HG03103 (cell line): Measurements from ENCODE around the gene TRAF3.

Experiments used
- ATAC-seq: cut with Tn5 transposase; IDR thresholded peaks from one replicate; pipeline ENCODE4 v1.9.1; 2021; ENCODE audit warnings: low read depth; ENCODE audit not compliant: unreplicated experiment

Gene TRAF3

DNA sequence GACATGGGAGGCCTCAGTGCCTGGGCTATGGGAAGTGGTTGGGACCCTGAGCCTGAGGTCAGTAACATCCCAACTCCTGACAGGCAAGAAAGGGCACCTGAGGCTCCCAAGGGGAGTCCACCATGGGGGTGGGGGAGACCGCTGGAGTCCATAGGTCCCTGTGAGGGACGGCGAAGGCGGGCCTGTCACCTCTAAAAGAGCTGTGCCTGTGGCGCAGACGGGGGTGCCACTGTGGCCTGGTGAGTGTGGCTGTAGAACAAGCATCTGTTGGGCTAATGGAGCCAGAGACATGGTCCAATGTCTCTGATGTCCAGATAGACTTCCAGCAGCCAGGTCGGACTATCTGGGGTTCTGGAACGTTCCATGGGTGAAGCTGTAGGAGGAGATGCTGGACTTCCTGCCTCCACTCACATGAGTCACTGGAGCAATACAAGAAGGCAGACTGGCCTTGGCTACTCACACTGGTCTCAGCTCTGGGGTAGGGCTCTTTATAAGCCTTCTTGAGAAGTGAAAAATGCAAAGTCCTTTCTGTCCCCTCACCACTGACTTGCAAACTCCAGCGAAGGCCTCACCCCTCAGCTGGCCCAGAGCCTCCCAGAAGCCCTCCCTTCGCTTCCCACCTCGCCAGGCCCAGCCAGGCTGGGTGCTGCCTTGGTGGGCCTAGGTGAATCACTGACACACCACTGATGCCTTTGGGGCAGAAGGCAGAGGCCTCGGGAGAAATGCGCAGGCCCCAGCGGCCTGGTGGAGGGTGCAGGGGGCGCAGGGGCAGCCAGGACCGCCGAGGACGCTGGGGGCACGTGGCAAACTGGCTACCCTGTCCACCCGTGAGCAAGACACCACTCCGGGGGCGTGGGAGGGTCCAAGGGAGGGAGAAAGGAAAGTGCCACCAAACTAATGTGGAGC lies 1.1 kb upstream of the TRAF3 start:
- ATAC-seq, result no peak

DNA sequence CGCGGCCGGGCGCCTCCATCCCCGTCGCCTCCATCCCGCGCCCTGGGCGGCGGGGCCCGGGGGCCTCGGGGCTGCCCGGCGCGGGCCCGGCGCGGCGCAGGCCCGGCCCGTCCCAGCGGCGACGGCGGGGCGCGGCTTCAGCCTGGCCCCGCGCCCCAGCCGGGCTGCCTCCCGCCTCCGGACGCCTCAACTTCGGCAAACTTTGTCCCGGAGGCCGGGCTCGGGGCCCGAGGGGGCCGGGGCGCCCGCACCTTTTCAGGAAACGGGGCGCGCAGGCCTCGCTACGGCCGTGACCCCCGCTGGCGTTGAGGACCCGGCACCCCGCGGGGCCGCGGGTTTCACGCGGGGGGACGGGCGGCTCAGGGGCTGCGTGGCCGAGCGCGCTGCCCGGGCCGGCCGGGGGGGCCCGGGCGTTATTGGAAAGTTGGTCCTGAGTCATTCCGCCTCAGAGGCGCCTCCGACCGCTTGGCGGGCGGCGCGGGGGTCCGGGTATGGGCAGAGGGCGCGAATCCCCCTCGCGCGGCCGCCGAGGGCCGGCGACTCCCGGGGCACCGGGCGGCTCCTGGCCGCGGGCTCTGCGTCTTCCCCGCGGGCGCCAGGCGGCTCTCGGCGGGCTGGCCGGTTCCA lies 575 bp downstream of the TRAF3 start:
- peak; percentile 15 for ATAC-seq

DNA sequence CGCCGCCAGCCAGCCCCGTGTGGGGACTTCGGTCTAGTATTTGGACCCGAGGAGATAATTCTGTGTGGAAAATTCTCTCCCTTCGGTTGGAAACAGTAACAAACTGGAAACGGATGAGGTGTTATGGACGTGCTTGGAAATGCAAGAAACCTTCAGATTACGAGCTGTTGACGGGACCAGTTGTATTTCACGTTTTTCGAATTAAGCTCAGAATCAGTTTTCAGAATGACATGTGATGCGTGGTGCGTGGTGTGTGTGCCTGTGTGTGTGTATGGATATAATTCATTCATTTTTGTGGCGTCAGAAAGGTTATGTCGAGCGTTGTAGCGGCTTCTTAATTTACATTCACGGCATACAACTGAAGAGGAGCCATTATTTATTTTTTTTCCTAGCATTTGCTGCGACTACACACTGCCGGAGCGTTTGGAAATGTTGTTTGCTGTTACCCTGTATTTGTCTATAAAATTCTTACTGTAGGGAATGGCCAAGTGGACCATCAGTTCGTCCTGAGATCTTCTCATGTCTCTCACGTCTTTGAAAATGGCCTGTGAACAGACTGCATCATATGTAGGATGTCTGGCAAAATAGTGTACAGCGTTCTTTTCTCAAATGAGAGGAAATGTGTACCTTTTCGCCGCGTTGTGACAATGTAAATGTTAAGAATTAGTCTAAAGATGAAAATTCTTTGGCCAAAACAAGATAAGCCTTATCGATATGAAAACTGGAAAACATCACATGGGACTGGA lies 1.3 kb downstream of the TRAF3 start:
- no peak for ATAC-seq

DNA sequence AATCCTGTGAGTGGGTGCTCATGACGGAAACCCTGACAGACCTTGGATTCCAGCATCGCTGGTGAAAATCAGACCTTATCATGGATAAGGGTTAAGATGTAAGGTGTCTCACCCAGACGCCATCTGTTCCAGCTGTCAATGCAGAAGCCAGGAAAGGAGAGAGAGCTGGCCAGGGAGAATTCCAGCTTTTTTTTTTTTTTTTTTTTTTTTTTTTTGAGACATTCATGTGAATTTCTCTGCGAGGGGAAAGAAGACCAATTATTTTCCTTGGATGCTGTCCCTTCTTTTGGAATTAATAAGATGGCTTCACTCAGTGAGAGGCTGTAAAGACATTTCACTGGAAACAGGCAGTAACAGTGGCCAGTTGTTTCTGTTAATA lies 1.8 kb downstream of the TRAF3 start:
- ATAC-seq, result no peak

DNA sequence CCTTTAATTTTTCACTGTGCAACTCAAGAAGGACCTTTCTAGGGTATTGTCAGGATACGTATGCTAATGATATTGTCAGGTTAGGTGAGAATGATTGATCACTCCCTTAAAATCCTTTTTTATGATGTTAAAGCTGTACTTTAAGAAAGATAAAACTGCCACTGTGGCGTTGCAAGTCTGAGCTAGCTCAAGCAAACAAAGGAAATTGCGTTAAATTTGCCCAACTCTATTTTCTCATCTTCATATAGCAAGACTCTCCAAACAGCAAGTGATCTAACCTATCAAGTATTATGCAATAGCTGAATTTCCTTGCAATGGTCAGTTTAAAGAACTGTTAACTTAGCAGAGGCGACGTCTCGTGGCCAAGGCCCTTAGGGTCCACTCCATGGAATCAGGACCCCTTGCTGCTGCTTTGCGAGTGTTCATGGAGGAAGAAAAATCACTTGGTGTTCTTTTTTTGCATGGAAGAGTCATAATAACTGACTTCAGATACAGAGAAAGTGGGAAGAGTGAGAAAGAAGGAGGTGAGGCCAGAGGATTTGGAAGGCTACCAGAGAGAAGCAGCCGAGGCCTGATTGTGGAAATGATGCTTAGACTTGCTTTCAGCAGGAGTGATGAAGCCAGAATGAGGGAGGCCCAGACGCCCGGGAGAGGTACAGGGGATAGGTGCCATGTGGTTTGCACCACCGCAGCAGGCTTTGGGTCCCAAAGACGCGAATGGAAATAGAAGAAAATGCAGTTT lies 2.5 kb downstream of the TRAF3 start:
- ATAC-seq, result no peak

DNA sequence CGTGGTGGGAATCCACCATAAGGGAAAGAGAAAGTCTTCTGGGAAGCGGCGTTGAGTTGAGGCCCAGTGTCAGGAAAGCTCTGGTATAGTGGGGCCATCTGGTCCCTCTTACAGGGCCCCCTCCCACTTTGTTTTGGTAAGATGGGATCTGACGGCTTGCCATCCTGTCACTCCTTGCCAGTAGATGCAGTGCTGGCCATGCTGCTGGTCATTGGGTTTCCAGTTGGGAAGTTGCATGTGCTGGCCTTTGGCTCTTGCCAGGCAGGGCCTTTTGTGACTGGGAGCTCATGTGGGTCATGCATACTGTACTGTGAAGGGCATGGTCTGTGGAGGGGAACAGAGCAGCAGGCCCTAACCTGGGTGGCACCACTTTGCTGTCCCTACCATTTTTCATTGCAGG lies 3.8 kb downstream of the TRAF3 start:
- ATAC-seq, result no peak

DNA sequence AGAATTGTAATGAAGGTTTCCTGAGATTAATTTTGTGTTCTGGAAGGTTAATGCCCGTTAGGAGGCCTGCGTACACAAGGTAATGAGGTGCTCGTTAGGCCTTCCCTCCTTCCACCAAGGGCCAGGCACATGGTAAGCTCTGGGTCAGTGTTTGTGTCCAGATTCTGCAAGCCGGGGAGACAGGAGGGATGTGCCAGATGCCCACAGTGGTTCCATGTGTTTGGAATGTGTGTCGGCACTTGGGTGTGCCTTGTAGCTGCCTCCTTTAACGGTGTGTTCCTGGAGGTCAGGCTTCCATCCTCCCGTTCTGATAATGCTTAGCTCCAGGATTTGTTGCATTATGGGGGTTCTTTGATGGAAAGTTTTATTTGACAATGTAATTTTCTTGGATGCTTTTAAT lies 5.7 kb downstream of the TRAF3 start:
- no peak for ATAC-seq

DNA sequence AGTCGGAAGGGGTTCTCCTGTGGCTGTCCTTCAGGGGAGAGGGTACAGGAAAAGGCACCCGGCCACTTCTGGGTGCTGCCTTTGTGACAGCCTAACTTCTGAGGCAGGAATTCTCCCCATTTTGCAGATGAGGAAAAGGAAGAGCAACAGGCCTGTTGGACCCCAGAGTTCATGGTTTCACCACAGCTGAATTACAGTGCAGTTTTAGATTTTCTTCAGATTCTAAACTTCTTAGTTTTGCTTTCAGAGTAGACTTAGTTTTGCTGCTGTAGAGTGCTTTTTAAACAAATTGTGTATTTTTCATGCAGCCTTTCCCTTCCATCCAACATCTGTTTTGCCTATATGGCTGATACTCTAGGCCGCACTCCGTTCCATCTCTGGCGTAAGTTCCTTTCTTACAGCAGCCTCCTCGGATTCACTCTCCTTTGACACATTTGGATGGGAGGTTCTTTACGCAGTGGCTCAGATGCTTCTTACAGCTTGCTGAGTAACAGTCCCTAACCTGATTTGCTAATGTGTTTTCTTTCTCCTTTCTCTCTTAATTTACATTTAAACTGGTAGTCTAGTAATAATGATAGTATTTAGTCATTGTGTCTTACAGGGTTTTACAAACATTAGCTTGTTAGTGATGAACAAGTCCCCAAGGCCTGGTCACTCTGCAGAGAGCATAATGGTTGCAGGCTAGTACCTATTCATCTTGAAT lies 7.8 kb downstream of the TRAF3 start:
- ATAC-seq, result no peak

DNA sequence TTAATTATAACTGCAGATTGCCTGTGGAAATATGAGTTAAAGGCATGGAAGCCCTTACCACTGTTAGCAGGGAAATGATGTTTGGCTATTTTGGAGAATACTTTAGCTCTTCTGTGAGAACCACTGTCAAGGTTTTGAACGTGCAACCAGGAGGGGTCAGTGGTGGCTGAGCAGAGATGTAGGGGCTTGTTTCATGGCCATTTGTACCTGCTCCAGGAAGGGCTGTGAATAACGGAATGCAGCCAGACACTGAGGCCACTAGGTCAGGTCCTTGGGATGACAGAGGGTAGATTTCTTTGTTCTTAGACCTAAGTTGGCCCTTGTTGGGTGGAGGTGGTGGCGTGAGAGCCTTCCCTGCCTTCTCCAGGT lies 8.3 kb downstream of the TRAF3 start:
- ATAC-seq, result no peak

DNA sequence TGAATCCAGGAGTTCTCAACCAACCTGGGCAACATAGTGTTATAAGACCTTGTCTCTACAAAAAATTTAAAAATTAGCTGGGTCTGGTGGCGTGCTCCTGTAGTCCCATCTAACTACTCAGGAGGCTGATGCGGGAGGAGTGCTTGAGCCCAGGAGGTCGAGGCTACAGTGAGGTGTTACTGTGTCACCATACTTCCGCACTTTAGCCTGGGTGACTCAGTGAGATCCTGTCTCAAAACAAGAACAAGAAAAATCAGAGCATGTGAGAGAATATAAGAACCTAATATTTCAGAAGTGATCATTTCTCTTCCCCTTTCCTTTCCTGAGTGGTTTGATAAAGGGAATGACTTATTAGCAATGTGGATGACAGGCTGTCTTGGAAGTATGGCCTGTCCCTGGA lies 9.5 kb downstream of the TRAF3 start:
- ATAC-seq, result no peak

DNA sequence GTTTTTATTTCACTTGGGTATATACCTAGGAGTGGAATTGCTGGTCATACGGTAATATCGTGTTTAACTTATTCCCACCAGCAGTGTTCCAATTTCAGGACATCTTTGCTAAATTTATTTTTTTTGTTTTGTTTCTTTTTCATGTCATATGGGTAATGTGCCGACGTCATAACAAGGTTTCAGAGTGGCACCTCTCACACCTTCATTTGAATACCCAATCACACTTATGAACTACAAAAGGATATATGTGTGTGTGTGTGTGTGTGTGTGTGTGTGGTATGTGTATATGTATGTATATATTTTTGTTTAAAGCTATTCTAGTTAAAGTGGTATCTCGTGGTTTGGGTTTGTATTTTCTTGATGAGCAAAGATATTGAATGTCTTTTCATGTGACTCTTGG lies 12.1 kb downstream of the TRAF3 start:
- ATAC-seq, result no peak

DNA sequence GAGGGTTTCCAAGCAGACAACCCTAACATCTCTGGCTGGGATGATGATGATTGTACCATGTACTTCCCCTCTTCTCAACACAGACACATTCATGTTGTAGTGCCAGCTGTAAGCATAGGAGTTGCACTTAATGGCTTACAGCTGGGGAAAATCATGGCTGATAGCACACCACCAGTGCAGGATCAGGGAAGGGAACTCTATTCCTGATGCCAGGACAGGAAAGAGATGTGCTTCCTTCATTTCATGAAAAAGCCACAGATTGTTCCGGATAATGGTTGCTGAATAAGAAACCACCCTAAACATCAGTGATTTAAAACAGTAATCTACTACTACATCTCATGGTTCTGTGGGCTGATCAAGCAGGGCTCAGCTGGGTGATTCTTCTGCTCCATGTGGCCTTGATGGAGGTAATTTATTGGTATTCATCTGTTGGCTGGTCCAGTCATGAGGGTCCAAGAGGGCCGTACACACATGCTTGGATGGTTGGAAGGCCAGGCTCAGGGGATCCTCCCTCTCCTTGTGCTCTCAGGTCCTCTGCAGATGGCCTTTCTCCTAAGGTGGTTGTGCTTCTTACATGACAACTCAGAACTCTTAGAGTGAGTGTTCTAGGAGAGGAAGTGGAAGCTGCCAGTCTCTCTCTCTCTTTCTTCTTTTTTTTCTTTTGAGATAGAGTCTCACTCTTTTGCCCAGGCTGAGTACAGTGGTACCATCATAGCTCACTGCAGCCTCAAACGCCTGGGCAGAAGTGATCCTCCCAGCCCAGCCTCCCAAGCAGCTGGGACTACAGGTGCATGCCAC lies 16.5 kb downstream of the TRAF3 start:
- no peak for ATAC-seq

DNA sequence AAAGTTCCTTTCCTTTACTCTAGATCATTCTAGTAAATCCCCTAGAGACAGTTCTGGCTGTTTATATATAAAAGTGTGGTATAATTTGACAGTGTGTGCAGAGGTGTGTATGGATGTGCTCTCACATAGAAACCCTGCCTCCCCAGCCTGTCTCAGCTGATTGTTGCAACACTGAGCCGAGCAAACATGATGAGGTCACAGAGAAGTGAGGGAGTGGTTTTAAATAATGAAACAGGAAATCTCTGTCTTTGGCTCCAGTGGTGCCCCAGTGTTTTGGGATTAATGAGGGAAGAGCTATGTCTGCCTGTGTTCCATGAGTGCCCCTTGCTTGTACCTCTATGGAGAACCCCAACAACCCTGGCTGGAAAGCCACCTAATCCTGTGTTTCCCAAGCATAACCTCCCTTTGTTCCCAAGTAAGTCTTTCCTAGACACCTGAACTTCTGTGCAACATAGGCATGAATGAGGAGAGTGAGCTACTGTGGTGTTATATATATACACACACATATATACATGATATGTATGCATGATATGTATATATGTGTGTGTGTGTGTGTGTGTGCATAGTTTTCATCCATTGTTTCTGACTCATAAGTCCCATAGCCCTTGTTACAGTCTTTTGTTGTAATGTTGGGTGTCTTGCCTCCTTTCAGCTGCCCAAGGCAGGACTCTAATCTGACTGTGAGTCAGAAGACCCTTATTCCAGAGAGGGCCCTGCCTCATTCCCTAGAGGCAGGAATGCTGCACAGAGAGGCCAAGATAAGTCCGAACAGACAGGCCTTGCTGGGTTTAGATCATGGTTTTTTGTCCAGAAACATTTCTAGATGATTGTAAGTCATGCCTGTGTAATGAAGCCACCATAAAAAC lies 18.0 kb downstream of the TRAF3 start:
- no peak for ATAC-seq

DNA sequence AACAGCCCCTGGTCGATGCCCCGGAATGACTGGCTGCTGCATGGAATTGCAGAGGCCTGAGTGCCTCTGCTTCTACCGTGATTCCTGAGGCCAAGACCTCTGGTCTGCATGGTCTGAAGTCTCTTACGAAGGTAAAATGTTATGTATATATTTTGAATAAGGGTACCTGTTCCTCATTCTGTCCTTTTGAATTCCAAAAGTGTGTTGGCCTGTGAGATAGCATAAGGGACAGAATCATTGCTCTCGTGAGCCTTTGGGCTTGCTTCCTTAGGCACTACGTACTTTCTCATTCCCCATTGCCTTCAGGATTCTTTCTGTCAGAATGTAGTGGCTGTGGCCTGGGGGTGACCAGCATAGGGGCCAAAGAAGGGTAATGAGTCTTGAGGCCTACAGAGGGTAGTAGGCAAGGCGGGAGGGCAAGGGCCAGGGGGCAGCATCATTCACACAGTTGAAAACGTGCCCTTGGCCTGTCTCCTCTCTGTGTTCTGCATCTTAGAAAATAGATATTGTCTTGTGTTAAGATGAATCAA lies 19.5 kb downstream of the TRAF3 start:
- ATAC-seq, result no peak

DNA sequence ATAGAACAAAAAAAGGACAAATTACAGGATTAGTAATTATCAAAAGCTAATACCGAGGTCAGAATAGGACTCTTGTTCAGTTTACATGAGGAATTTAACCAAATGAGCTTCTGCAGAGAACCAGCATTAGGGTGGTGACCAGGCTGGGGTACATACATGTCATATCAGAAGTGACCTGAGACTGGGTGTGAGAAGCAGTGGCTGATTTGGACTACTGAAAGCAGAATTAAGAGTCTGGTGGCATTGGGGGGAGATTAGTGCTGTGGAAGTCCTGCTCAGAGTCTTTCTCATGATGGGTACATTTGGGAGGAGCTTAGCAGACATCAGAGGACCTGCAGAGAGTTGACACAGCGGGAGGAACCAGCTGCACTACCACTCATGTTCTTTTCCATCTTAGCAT lies 21.7 kb downstream of the TRAF3 start:
- no peak for ATAC-seq

DNA sequence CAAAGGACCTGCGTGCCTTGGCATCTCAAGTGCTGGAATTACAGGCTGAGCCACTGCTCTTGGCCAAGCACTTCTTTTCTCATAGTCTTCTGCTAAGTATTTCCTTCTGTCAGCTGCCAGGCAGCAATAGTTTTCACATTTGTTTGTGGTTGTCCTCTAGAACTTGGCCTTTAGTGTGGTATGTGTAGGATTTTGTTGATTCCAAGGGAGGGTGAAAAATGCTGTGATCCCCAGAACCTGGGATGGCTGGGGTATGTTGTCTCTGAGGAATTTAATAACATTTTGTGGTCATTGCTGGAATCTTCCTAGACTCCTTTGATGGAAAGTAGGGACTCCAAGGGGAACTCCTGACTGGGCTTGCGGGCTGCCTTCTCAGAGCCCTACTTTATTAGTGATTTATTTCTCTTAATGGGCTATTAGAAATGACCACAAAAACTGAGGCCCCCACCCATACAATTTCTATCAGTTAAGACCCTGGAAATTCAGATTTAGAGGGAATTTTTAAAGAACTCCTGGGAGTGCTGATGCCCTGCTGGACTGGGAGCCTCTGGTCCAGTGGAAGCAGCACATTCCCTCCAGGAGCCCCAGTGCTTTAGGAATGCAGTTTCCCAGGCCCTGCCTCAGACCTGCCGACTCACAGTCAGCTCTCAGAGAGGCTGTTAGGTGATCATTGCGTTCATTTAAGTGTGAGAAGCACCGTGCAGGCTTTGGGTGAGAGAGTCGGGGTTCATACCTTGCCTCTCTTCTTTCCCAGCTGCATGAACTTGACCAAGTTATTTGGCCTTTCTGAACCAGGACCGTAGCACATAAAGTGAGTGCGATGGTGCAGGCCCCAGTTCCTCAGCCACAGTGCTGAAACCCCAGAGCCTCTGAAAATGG lies 22.7 kb downstream of the TRAF3 start:
- ATAC-seq, result no peak

DNA sequence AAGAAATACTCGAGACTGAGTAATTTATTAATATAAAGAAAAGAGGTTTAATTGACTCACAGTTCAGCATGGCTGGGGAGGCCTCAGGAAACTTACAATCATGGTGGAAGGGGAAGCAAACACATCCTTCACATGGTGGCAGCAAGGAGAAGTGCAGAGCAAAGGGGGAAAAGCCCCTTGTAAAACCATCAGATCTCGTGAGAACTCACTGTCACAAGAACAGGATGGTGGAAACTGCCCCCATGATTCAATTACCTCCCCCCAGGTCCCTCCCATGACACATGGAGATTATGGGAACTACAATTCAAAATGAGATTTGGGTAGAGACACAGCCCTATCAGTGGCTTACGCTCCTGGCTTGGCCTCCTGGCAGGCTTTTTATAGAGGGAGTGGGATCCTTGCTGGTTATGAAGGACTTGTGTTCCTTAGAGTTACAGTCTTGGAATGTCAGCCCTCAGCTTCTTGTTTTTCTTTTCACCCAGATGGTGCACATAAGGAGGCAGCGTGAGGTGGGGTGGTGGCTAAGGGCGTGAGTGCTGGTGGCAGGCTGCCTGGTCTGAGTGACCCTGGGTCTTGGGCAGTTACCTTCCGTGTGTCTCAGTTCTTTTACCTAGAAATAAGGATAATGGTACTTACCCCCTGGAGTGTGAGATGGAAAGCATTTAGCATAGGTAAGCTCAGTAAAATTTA lies 25.7 kb downstream of the TRAF3 start:
- ATAC-seq, result no peak
